HG02759 (cell line): ENCODE measurements around the gene WASHC1.
"Not testable (repeated sequence)": the region's sequence is repeated elsewhere in the genome, so short reads cannot be mapped to it uniquely, and the experiment has no call there.

Experiments used
- ATAC-seq: cut with Tn5 transposase; IDR thresholded peaks from one replicate; pipeline ENCODE4 v1.9.1; 2021; ENCODE audit warnings: mild to moderate bottlenecking, moderate library complexity; ENCODE audit not compliant: unreplicated experiment

Gene WASHC1

GRCh38 chr9:14129-14809 lies 15.0 kb downstream of the WASHC1 start:
- not testable (repeated sequence) for ATAC-seq

- ATAC-seq = not testable (repeated sequence)
Observed at GRCh38 chr9:11206-11605, 18.1 kb downstream of the WASHC1 start.

GRCh38 chr9:10653-11053 lies 18.6 kb downstream of the WASHC1 start:
- not testable (repeated sequence) for ATAC-seq

- not testable (repeated sequence) for ATAC-seq
Observed at GRCh38 chr9:10207-10606, 19.0 kb downstream of the WASHC1 start.
